Measurements from ENCODE around the gene SLC6A19.

The SLC6A19 gene

GRCh38 chr5:1249366-1250280 is 48.2 kb downstream of the SLC6A19 start:
- no peak overlapping the region for H3K4me3 ChIP-seq (ENCODE audit: low read depth, low read length)
- no peak for DNase-seq (ENCODE audit: low read depth, low spot score)
- ChIA-PET POLR2A (interaction anchor here (0.6 kb wide), 1 partner anchor 1106 kb away, joined by 3 read pairs; no protein-coding TSS in a partner anchor), CTCF (no interaction called here)
- TF ChIP-seq, protein P1, sequence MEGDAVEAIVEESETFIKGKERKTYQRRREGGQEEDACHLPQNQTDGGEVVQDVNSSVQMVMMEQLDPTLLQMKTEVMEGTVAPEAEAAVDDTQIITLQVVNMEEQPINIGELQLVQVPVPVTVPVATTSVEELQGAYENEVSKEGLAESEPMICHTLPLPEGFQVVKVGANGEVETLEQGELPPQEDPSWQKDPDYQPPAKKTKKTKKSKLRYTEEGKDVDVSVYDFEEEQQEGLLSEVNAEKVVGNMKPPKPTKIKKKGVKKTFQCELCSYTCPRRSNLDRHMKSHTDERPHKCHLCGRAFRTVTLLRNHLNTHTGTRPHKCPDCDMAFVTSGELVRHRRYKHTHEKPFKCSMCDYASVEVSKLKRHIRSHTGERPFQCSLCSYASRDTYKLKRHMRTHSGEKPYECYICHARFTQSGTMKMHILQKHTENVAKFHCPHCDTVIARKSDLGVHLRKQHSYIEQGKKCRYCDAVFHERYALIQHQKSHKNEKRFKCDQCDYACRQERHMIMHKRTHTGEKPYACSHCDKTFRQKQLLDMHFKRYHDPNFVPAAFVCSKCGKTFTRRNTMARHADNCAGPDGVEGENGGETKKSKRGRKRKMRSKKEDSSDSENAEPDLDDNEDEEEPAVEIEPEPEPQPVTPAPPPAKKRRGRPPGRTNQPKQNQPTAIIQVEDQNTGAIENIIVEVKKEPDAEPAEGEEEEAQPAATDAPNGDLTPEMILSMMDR (IDR thresholded peaks at IDR 0.05; ENCODE audit: insufficient read depth, low read length, missing control alignments) = no peak

DNA sequence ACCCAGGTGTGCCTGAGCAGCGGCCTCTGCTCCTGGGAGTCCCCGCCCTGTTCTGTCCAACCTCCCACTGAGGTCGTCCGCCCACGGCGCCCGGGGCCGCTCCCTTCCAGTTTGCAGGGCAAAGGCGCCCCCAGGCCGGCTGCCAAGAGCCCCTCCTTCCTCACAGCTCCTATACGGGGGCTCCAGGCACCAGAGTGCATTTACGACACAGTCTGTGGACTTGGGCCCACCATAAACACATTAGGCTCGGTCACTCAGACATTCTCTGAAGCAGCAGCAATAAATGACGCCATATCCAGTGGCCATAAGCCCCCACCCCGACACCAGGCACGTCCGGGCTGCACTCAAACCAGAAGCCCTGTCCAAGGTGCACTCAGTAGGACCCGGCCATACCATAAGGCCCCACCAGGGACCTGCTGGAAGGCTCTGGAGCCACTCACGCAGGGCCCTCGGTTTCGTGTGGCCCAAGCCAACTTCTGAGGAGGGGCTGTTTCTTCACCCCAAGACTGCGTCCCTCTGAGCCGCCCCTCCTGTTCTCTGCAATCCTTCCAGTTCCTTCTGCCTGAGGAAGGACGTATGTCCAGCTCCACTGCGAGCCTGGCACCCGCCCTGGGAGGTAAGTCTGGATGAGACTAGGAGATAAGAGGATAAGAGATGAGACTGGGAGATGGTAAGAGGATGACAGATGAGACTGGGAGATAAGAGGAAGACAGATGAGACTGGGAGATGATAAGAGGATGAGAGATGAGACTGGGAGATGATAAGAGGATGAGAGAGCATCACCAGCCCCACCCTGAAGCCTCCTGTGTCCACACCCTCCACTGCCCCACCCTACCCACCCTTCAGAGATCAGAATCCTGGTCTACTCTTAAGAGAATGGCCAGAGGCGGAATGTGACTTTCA is 50.5 kb downstream of the SLC6A19 start:
- TF ChIP-seq, protein P1 (IDR thresholded peaks at IDR 0.05; ENCODE audit: insufficient read depth, low read length, missing control alignments) = no peak
- DNase-seq (ENCODE audit: low read depth, low spot score) = no peak
- ChIA-PET POLR2A (no interaction called here), CTCF (no interaction called here)
- no peak overlapping the region for H3K4me3 ChIP-seq (ENCODE audit: low read depth, low read length)

GRCh38 chr5:1252681-1253080 is 51.3 kb downstream of the SLC6A19 start:
- TF ChIP-seq, protein P1 (IDR thresholded peaks at IDR 0.05; ENCODE audit: insufficient read depth, low read length, missing control alignments) = no peak
- CTCF ChIA-PET = no interaction called here
- H3K4me3 ChIP-seq (ENCODE audit: low read depth, low read length) = no peak overlapping the region
- POLR2A ChIA-PET = no interaction called here
- no peak for DNase-seq (ENCODE audit: low read depth, low spot score)

DNA sequence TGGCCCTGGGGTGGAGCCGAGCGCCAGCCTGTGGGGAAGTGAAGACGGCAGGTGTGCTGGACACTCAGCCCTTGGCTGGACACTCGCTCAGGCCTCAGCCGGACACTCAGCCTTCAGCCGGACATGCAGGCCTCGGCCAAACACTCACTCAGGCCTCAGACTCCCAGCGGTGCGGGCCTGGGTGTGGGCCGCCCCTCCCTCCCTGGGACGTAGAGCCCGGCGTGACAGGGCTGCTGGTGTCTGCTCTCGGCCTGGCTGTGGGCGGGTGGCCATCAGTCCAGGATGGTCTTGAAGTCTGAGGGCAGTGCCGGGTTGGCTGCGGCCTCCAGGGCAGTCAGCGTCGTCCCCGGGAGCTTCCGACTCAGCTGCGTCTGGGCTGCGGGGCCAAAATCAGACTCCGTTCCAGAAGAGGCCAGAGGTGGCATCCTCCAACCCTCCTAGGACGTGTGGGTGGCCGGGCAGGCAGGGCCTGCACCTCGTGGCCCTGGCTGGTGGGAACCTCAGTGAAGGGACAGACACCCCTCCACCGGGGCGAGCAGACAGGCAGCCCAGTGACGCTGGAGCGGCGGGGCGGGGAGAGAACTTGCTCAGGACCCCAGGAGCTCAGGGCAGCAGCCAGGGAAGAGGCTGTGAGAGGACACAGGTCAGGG is 52.2 kb downstream of the SLC6A19 start:
- CTCF ChIA-PET = interaction anchor here (0.7 kb wide), 1 partner anchor 392 kb away, joined by 3 read pairs; no protein-coding TSS in a partner anchor
- no peak overlapping the region for H3K4me3 ChIP-seq (ENCODE audit: low read depth, low read length)
- no peak for DNase-seq (ENCODE audit: low read depth, low spot score)
- POLR2A ChIA-PET = no interaction called here
- TF ChIP-seq, protein P1 (IDR thresholded peaks at IDR 0.05; ENCODE audit: insufficient read depth, low read length, missing control alignments) = no peak

DNA sequence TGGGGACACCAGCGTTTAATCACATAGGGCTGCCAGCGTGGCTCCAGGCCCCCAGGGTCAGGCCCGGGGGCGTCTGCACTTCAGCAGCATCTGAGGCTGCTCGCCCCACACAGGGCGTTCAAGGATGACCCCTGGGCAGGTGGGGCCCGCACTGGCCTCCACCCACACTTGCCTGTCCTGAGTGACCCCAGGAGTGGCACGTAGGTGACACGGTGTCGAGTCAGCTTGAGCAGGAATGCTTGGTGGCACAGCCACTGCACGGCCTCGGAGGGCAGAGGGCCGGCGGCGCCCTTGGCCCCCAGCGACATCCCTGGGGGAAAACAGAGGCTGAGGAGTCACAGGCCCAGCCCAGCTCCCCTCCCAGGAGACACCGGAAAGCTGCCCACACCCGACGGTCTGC is 52.8 kb downstream of the SLC6A19 start:
- TF ChIP-seq, protein P1 (IDR thresholded peaks at IDR 0.05; ENCODE audit: insufficient read depth, low read length, missing control alignments) = no peak
- CTCF ChIA-PET = interaction anchor here (0.7 kb wide), 1 partner anchor 391 kb away, joined by 3 read pairs; no protein-coding TSS in a partner anchor
- DNase-seq (ENCODE audit: low read depth, low spot score) = no peak
- POLR2A ChIA-PET = no interaction called here
- no peak overlapping the region for H3K4me3 ChIP-seq (ENCODE audit: low read depth, low read length)
